ENCODE data around the gene ZNF892.

GRCh38 chr2:95158441-95158840, 48.9 kb upstream of the ZNF892 start:
- TF ChIP-seq POU2F2 (IDR thresholded peaks at IDR 0.05; ENCODE audit: low read depth, low read length) (no peak), POLR2AphosphoS5 (IDR thresholded peaks at IDR 0.05; ENCODE audit: low read depth, low read length) (no peak), TAF1 (IDR thresholded peaks at IDR 0.05; ENCODE audit: low read depth, low read length) (no peak), POLR2A (IDR thresholded peaks at IDR 0.05; ENCODE audit: low read depth, low read length) (no peak), SPI1 (IDR thresholded peaks at IDR 0.05; ENCODE audit: low read depth, low read length) (no peak)

All from GM12891 (cell line).